Activated T-helper 1 cell treated with anti-CD3 and anti-CD28 coated beads, Interleukin-2, amount 50 U/mL, for 16 hours (primary cell): ENCODE results near the gene MAPK10.
"Not testable (repeated sequence)": the region's sequence is repeated elsewhere in the genome, so short reads cannot be mapped to it uniquely, and the experiment has no call there.

ENCODE experiments used
- DNase-seq, 2 donors: peaks; one replicate each; pipeline ENCODE4 v3.0.0-alpha.2; 2020; ENCODE audit warnings: low read depth in 1 of 2, low spot score in 1 of 2

MAPK10 gene

GRCh38 chr4:86114563-86114962 lies 245.3 kb downstream of the MAPK10 start:
- DNase-seq: no peak

- no peak for DNase-seq
Measured at GRCh38 chr4:86108834-86109233, 251.0 kb downstream of the MAPK10 start.

GRCh38 chr4:86108137-86108536 lies 251.7 kb downstream of the MAPK10 start:
- DNase-seq: no peak

GRCh38 chr4:86107112-86107511 lies 252.7 kb downstream of the MAPK10 start:
- DNase-seq: no peak

GRCh38 chr4:86106475-86106874 lies 253.4 kb downstream of the MAPK10 start:
- DNase-seq: no peak

- no peak for DNase-seq
Measured at GRCh38 chr4:86101841-86102240, 258.0 kb downstream of the MAPK10 start.

- DNase-seq: no peak
Measured at GRCh38 chr4:86101410-86101809, 258.4 kb downstream of the MAPK10 start.

GRCh38 chr4:86100539-86101215 lies 259.2 kb downstream of the MAPK10 start:
- DNase-seq: no peak

GRCh38 chr4:86099348-86099747 lies 260.5 kb downstream of the MAPK10 start:
- DNase-seq: no peak

GRCh38 chr4:86098691-86099090 lies 261.2 kb downstream of the MAPK10 start:
- DNase-seq: no peak

- DNase-seq: no peak
Measured at GRCh38 chr4:86096373-86096772, 263.5 kb downstream of the MAPK10 start.

- DNase-seq: no peak
Measured at GRCh38 chr4:86092684-86093083, 267.2 kb downstream of the MAPK10 start.

GRCh38 chr4:86091201-86091600 lies 268.7 kb downstream of the MAPK10 start:
- no peak for DNase-seq

- DNase-seq: no peak
Measured at GRCh38 chr4:86089781-86090323, 270.0 kb downstream of the MAPK10 start.

- no peak for DNase-seq
Measured at GRCh38 chr4:86089053-86089452, 270.8 kb downstream of the MAPK10 start.

- DNase-seq: not testable (repeated sequence)
Measured at GRCh38 chr4:86075796-86076195, 284.1 kb downstream of the MAPK10 start.

- no peak for DNase-seq
Measured at GRCh38 chr4:86060341-86060740, 299.5 kb downstream of the MAPK10 start.

- no peak for DNase-seq
Measured at GRCh38 chr4:86058621-86059020, 301.2 kb downstream of the MAPK10 start.

- no peak for DNase-seq
Measured at GRCh38 chr4:86055898-86056297, 304.0 kb downstream of the MAPK10 start.

- no peak for DNase-seq
Measured at GRCh38 chr4:86054286-86055032, 305.4 kb downstream of the MAPK10 start.

GRCh38 chr4:86050496-86050895 lies 309.4 kb downstream of the MAPK10 start:
- no peak for DNase-seq

- DNase-seq: no peak
Measured at GRCh38 chr4:86048426-86048825, 311.4 kb downstream of the MAPK10 start.
